ENCODE results near the gene KIRREL3. TPM values are rescaled to one million over a fixed set of nuclear protein-coding genes. Genes with fewer than 3 reads are reported as not detected.

The KIRREL3 gene
- total RNA-seq, 1 donor from 2014 or later: under 0.01 TPM

GRCh38 chr11:127028648-127029047 is 28.1 kb upstream of the KIRREL3 start:
- Histone ChIP-seq H3K4me1 (ENCODE audit: control insufficient read depth in 3 of 3, insufficient read depth in 3 of 3, low read length in 3 of 3) (no peaks in the 10 kb centered on the region), H3K4me3 (ENCODE audit: low read length in 3 of 3) (no peak overlapping the region), H3K9ac (ENCODE audit: low read depth in 1 of 3, low read length in 3 of 3) (no peak overlapping the region)

GRCh38 chr11:127027789-127028188 is 27.2 kb upstream of the KIRREL3 start:
- Histone ChIP-seq H3K36me3 (ENCODE audit: control insufficient read depth in 3 of 3, insufficient read depth in 3 of 3, low read length in 3 of 3) (no peaks in the 10 kb centered on the region), H3K27ac (ENCODE audit: low read depth, low read length) (no peak overlapping the region), H3K9ac (ENCODE audit: low read depth in 1 of 3, low read length in 3 of 3) (no peak overlapping the region), H3K9me3 (ENCODE audit: control insufficient read depth in 3 of 3, low read length in 3 of 3) (no peaks in the 10 kb centered on the region), H3K4me3 (ENCODE audit: low read length in 3 of 3) (no peak overlapping the region), H3K27me3 (ENCODE audit: control insufficient read depth in 3 of 3, insufficient read depth in 3 of 3, low read length in 3 of 3) (no peaks in the 10 kb centered on the region), H3K4me1 (ENCODE audit: control insufficient read depth in 3 of 3, insufficient read depth in 3 of 3, low read length in 3 of 3) (no peaks in the 10 kb centered on the region)

More at GRCh38 chr11:127028648-127029047, 28.1 kb upstream of the KIRREL3 start:
- Histone ChIP-seq H3K27ac (ENCODE audit: low read depth, low read length) (no peak overlapping the region), H3K27me3 (ENCODE audit: control insufficient read depth in 3 of 3, insufficient read depth in 3 of 3, low read length in 3 of 3) (no peaks in the 10 kb centered on the region), H3K9me3 (ENCODE audit: control insufficient read depth in 3 of 3, low read length in 3 of 3) (no peaks in the 10 kb centered on the region), H3K36me3 (ENCODE audit: control insufficient read depth in 3 of 3, insufficient read depth in 3 of 3, low read length in 3 of 3) (no peaks in the 10 kb centered on the region)

GRCh38 chr11:127027000-127027399 is 26.4 kb upstream of the KIRREL3 start:
- H3K27ac ChIP-seq (ENCODE audit: low read depth, low read length): no peak overlapping the region

GRCh38 chr11:127023991-127024390 is 23.4 kb upstream of the KIRREL3 start:
- H3K4me1 ChIP-seq (ENCODE audit: control insufficient read depth in 3 of 3, insufficient read depth in 3 of 3, low read length in 3 of 3): no peaks in the 10 kb centered on the region
- no peaks in the 10 kb centered on the region for H3K36me3 ChIP-seq (ENCODE audit: control insufficient read depth in 3 of 3, insufficient read depth in 3 of 3, low read length in 3 of 3)
- no peak overlapping the region for H3K4me3 ChIP-seq (ENCODE audit: low read length in 3 of 3)
- H3K9me3 ChIP-seq (ENCODE audit: control insufficient read depth in 3 of 3, low read length in 3 of 3): no peaks in the 10 kb centered on the region
- peaks cover 0 to 2% (median 0%) of the 10 kb centered on the region in 3 donors for H3K27me3 ChIP-seq (ENCODE audit: control insufficient read depth in 3 of 3, insufficient read depth in 3 of 3, low read length in 3 of 3)
- no peak overlapping the region for H3K9ac ChIP-seq (ENCODE audit: low read depth in 1 of 3, low read length in 3 of 3)
- H3K27ac ChIP-seq (ENCODE audit: low read depth, low read length): no peak overlapping the region

More at GRCh38 chr11:127027000-127027399, 26.4 kb upstream of the KIRREL3 start:
- Histone ChIP-seq H3K4me1 (ENCODE audit: control insufficient read depth in 3 of 3, insufficient read depth in 3 of 3, low read length in 3 of 3) (no peaks in the 10 kb centered on the region), H3K27me3 (ENCODE audit: control insufficient read depth in 3 of 3, insufficient read depth in 3 of 3, low read length in 3 of 3) (no peaks in the 10 kb centered on the region), H3K4me3 (ENCODE audit: low read length in 3 of 3) (no peak overlapping the region), H3K36me3 (ENCODE audit: control insufficient read depth in 3 of 3, insufficient read depth in 3 of 3, low read length in 3 of 3) (no peaks in the 10 kb centered on the region), H3K9me3 (ENCODE audit: control insufficient read depth in 3 of 3, low read length in 3 of 3) (no peaks in the 10 kb centered on the region), H3K9ac (ENCODE audit: low read depth in 1 of 3, low read length in 3 of 3) (no peak overlapping the region)

- H3K9me3 ChIP-seq (ENCODE audit: control insufficient read depth in 3 of 3, low read length in 3 of 3): no peaks in the 10 kb centered on the region
- peaks cover 0 to 6% (median 0%) of the 10 kb centered on the region in 3 donors for H3K27me3 ChIP-seq (ENCODE audit: control insufficient read depth in 3 of 3, insufficient read depth in 3 of 3, low read length in 3 of 3)
- H3K4me3 ChIP-seq (ENCODE audit: low read length in 3 of 3): no peak overlapping the region
- no peak overlapping the region for H3K9ac ChIP-seq (ENCODE audit: low read depth in 1 of 3, low read length in 3 of 3)
- no peak overlapping the region for H3K27ac ChIP-seq (ENCODE audit: low read depth, low read length)
- no peaks in the 10 kb centered on the region for H3K4me1 ChIP-seq (ENCODE audit: control insufficient read depth in 3 of 3, insufficient read depth in 3 of 3, low read length in 3 of 3)
- no peaks in the 10 kb centered on the region for H3K36me3 ChIP-seq (ENCODE audit: control insufficient read depth in 3 of 3, insufficient read depth in 3 of 3, low read length in 3 of 3)
Measured at GRCh38 chr11:127018683-127019279, 18.2 kb upstream of the KIRREL3 start.

- H3K27me3 ChIP-seq (ENCODE audit: control insufficient read depth in 3 of 3, insufficient read depth in 3 of 3, low read length in 3 of 3): peaks cover 0 to 9% (median 0%) of the 10 kb centered on the region in 3 donors
- H3K27ac ChIP-seq (ENCODE audit: low read depth, low read length): no peak overlapping the region
- H3K9me3 ChIP-seq (ENCODE audit: control insufficient read depth in 3 of 3, low read length in 3 of 3): no peaks in the 10 kb centered on the region
- H3K36me3 ChIP-seq (ENCODE audit: control insufficient read depth in 3 of 3, insufficient read depth in 3 of 3, low read length in 3 of 3): no peaks in the 10 kb centered on the region
- no peak overlapping the region for H3K9ac ChIP-seq (ENCODE audit: low read depth in 1 of 3, low read length in 3 of 3)
- H3K4me1 ChIP-seq (ENCODE audit: control insufficient read depth in 3 of 3, insufficient read depth in 3 of 3, low read length in 3 of 3): no peaks in the 10 kb centered on the region
- no peak overlapping the region for H3K4me3 ChIP-seq (ENCODE audit: low read length in 3 of 3)
Measured at GRCh38 chr11:127017482-127017881, 16.9 kb upstream of the KIRREL3 start.

GRCh38 chr11:127013550-127013949 is 13.0 kb upstream of the KIRREL3 start:
- Histone ChIP-seq H3K4me3 (ENCODE audit: low read length in 3 of 3) (no peak overlapping the region), H3K9ac (ENCODE audit: low read depth in 1 of 3, low read length in 3 of 3) (no peak overlapping the region), H3K27me3 (ENCODE audit: control insufficient read depth in 3 of 3, insufficient read depth in 3 of 3, low read length in 3 of 3) (peaks cover 0 to 7% (median 0%) of the 10 kb centered on the region in 3 donors), H3K4me1 (ENCODE audit: control insufficient read depth in 3 of 3, insufficient read depth in 3 of 3, low read length in 3 of 3) (no peaks in the 10 kb centered on the region), H3K36me3 (ENCODE audit: control insufficient read depth in 3 of 3, insufficient read depth in 3 of 3, low read length in 3 of 3) (no peaks in the 10 kb centered on the region), H3K9me3 (ENCODE audit: control insufficient read depth in 3 of 3, low read length in 3 of 3) (no peaks in the 10 kb centered on the region), H3K27ac (ENCODE audit: low read depth, low read length) (no peak overlapping the region)

GRCh38 chr11:127006311-127006710 is 5.7 kb upstream of the KIRREL3 start:
- peaks cover 33 to 39% (median 35%) of the 10 kb centered on the region in 3 donors for H3K27me3 ChIP-seq (ENCODE audit: control insufficient read depth in 3 of 3, insufficient read depth in 3 of 3, low read length in 3 of 3)
- H3K9ac ChIP-seq (ENCODE audit: low read depth in 1 of 3, low read length in 3 of 3): no peak overlapping the region
- peaks cover 0 to 2% (median 0%) of the 10 kb centered on the region in 3 donors for H3K4me1 ChIP-seq (ENCODE audit: control insufficient read depth in 3 of 3, insufficient read depth in 3 of 3, low read length in 3 of 3)
- no peak overlapping the region for H3K4me3 ChIP-seq (ENCODE audit: low read length in 3 of 3)
- no peaks in the 10 kb centered on the region for H3K36me3 ChIP-seq (ENCODE audit: control insufficient read depth in 3 of 3, insufficient read depth in 3 of 3, low read length in 3 of 3)
- no peaks in the 10 kb centered on the region for H3K9me3 ChIP-seq (ENCODE audit: control insufficient read depth in 3 of 3, low read length in 3 of 3)
- no peak overlapping the region for H3K27ac ChIP-seq (ENCODE audit: low read depth, low read length)

GRCh38 chr11:127003260-127003981 is 2.9 kb upstream of the KIRREL3 start:
- H3K36me3 ChIP-seq (ENCODE audit: control insufficient read depth in 3 of 3, insufficient read depth in 3 of 3, low read length in 3 of 3): no peaks in the 10 kb centered on the region
- H3K27me3 ChIP-seq (ENCODE audit: control insufficient read depth in 3 of 3, insufficient read depth in 3 of 3, low read length in 3 of 3): peaks cover 55 to 62% (median 61%) of the 10 kb centered on the region in 3 donors
- H3K9ac ChIP-seq (ENCODE audit: low read depth in 1 of 3, low read length in 3 of 3): no peak overlapping the region
- no peak overlapping the region for H3K4me3 ChIP-seq (ENCODE audit: low read length in 3 of 3)
- H3K4me1 ChIP-seq (ENCODE audit: control insufficient read depth in 3 of 3, insufficient read depth in 3 of 3, low read length in 3 of 3): peaks cover 2 to 7% (median 7%) of the 10 kb centered on the region in 3 donors
- no peak overlapping the region for H3K27ac ChIP-seq (ENCODE audit: low read depth, low read length)
- H3K9me3 ChIP-seq (ENCODE audit: control insufficient read depth in 3 of 3, low read length in 3 of 3): no peaks in the 10 kb centered on the region

GRCh38 chr11:127002669-127003259 is 2.2 kb upstream of the KIRREL3 start:
- no peak overlapping the region for H3K4me3 ChIP-seq (ENCODE audit: low read length in 3 of 3)
- peaks cover 2 to 7% (median 7%) of the 10 kb centered on the region in 3 donors for H3K4me1 ChIP-seq (ENCODE audit: control insufficient read depth in 3 of 3, insufficient read depth in 3 of 3, low read length in 3 of 3)
- peaks cover 62 to 67% (median 65%) of the 10 kb centered on the region in 3 donors for H3K27me3 ChIP-seq (ENCODE audit: control insufficient read depth in 3 of 3, insufficient read depth in 3 of 3, low read length in 3 of 3)
- no peaks in the 10 kb centered on the region for H3K36me3 ChIP-seq (ENCODE audit: control insufficient read depth in 3 of 3, insufficient read depth in 3 of 3, low read length in 3 of 3)
- no peak overlapping the region for H3K9ac ChIP-seq (ENCODE audit: low read depth in 1 of 3, low read length in 3 of 3)
- no peaks in the 10 kb centered on the region for H3K9me3 ChIP-seq (ENCODE audit: control insufficient read depth in 3 of 3, low read length in 3 of 3)
- H3K27ac ChIP-seq (ENCODE audit: low read depth, low read length): no peak overlapping the region
